Erythroblast (primary cell): Measurements from ENCODE around the gene GNAI1.

ENCODE experiments used
- GATA1 ChIP-seq: IDR thresholded peaks from 2 replicates; pipeline ENCODE4 v1.6.1; 2011; ENCODE audit warnings: low read depth, mild to moderate bottlenecking, control low read depth, low read length, moderate library complexity
- POLR2A ChIP-seq: IDR thresholded peaks from 2 replicates; pipeline ENCODE4 v1.6.1; 2011; ENCODE audit warnings: mild to moderate bottlenecking, low read length

DNA sequence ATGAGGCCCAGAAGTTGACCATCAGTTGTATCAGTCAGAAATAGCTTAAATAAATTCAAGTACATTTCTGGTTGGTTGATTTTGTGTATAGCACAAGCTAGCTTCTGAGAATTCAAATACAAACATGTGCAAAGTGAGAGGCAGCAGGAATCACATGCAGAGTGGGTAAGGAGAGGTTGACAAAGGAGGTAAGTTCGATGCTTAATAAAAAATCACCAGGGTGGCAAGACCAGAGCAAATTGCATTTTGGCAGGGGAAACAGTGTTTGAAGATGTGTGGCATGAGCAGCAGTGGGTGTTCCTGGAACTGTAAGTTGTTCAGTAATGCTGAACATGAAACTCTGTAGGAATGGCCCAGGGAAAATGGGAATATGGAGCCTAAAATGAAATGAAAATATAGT is 52.6 kb downstream of the GNAI1 start:
- no peak for TF ChIP-seq POLR2A
- no peak for TF ChIP-seq GATA1
